VCaP (cell line): ENCODE results near the gene SKI.
"Not testable (repeated sequence)": the region's sequence is repeated elsewhere in the genome, so short reads cannot be mapped to it uniquely, and the experiment has no call there.

ENCODE experiments used
- H3K27ac ChIP-seq: fragments of 450-650 bp; 2 replicates; pipeline ENCODE4 v1.5.1; 2017
- CTCF ChIP-seq: fragments of 450-650 bp; conservative IDR thresholded peaks from 2 replicates; pipeline ENCODE4 v1.5.1; 2017; ENCODE audit warnings: mild to moderate bottlenecking, moderate library complexity

Gene SKI

GRCh38 chr1:2290171-2290578 lies 62.1 kb downstream of the SKI start:
- no peak for TF ChIP-seq CTCF
- H3K27ac ChIP-seq, result no peak overlapping the region

- TF ChIP-seq CTCF, result no peak
- H3K27ac ChIP-seq, result no peak overlapping the region
Measured at GRCh38 chr1:2290595-2291510, 62.7 kb downstream of the SKI start.

GRCh38 chr1:2291577-2291976 lies 63.5 kb downstream of the SKI start:
- no peak overlapping the region for H3K27ac ChIP-seq
- no peak for TF ChIP-seq CTCF

GRCh38 chr1:2292725-2293450 lies 64.8 kb downstream of the SKI start:
- H3K27ac ChIP-seq, result no peak overlapping the region
- TF ChIP-seq CTCF, result no peak

GRCh38 chr1:2294033-2294724 lies 66.1 kb downstream of the SKI start:
- H3K27ac ChIP-seq, result no peak overlapping the region
- no peak for TF ChIP-seq CTCF

- no peak for TF ChIP-seq CTCF
- H3K27ac ChIP-seq, result no peak overlapping the region
Measured at GRCh38 chr1:2294725-2295078, 66.6 kb downstream of the SKI start.

- H3K27ac ChIP-seq, result no peak overlapping the region
- no peak for TF ChIP-seq CTCF
Measured at GRCh38 chr1:2295526-2295925, 67.4 kb downstream of the SKI start.

GRCh38 chr1:2296211-2296610 lies 68.1 kb downstream of the SKI start:
- not testable (repeated sequence) for H3K27ac ChIP-seq
